Activated CD8-positive, alpha-beta memory T cell treated with anti-CD3 and anti-CD28 coated beads for 1 hour (primary cell): ENCODE results near the gene MAFB.
"Not testable (repeated sequence)": the region's sequence is repeated elsewhere in the genome, so short reads cannot be mapped to it uniquely, and the experiment has no call there.

Source experiments
- DNase-seq, 2 donors: peaks; one replicate each; pipeline ENCODE4 v3.0.0-alpha.2; 2020; ENCODE audit warnings: low read depth in 1 of 2; ENCODE audit errors: extremely low read depth in 1 of 2

MAFB gene

DNA sequence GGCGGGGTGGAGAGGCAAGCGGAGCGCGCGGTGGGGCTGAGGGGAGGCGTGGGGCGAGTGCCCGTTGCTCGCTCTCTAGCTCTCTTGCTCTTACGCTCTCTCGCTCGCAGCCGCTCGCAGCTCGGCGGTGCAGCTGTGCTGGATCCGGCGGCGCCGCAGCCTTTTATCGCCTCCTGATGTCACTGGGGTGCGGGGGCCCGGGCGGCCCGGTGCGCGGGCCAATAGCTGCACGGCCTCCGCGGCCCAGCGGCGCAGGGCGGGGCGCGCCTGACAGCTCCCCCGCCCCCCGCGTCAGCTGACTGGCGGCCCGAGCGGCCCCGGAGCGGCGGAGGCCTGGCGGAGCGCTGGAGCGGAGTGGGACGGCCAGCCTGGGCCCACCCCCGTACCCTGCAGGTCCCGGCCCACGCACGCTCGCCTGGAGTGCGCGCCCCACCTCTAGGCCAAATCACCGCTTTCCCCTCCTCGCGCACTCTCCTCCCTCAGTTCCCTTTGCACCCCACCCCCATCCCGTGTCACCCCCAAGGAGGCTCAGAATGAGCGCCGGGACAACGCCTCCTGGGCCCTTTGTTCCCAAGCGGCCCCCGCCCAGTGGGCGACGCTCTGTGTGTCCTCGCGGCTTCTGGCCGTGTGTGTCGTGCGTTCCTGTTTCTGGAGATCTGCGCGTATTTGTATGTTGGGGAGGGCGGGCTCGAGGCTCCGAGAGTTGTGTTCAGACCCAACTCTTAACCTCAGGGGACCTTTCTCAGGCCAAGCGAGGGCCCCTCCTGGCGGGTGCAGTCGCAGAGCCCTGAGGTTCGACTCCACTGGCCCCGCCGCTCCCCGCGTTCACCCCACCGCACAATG, at the start of gene MAFB:
Gene MAFB, minus strand, starts transcription at position 137 of the 843 bp plus-strand sequence. CDS start 386 bp downstream, outside the sequence.
- DNase-seq, result peak in 1 of 2 donors; percentile 5

DNA sequence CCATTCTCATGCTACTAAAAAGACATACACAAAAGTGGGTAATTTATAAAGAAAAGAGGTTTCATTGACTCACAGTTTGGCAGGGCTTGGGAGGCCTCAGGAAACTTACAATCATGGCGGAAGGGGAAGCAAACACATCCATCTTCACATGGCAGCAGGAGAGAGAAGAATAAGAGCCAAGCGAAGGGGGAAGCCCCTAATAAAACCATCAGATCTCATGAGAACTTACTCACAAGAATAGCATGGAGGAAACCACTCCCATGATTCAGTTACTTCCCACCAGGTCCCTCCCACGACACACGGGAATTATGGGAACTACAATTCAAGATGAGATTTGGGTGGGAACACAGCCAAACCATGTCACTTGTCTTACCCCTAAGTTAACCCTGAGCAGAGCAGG, 47.4 kb upstream of the MAFB start:
- not testable (repeated sequence) for DNase-seq

DNA sequence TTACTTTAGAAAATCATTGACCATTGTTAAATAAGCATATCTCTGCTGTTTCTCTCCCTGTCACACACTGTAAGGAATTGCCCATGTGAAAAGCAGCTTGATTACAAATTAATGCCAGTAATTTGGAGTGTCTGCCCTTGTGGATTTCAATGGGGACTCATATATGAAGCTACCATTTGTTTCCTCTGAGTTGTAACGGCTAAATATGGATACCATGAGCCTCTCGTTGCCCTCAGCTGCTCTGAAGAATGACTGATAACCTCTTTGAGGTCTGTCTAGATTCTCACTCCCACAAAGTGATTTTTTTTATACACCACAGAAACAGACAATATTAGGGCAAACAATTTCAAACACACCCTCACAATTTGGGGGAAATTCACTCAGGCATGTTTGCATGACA, 40.0 kb upstream of the MAFB start:
- no peak for DNase-seq

DNA sequence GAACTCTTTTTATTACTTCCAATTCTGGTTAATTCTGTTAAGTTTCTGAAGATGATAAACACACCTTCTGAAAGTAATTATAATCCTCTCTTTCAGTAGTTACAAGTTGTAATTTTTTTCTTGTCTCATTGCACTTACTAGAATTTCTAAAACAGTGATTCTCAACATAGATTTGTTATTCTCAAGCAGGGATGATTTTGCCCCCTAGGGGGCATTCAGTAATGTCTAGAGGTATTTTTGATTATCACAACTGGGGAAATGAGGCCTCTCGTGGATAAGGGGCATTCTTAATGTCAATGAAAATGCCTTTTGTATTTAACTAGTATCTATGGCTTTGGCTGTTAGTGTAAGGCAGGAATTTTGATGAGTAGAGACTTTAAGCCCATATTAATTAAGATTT, 39.4 kb upstream of the MAFB start:
- DNase-seq, result no peak

DNA sequence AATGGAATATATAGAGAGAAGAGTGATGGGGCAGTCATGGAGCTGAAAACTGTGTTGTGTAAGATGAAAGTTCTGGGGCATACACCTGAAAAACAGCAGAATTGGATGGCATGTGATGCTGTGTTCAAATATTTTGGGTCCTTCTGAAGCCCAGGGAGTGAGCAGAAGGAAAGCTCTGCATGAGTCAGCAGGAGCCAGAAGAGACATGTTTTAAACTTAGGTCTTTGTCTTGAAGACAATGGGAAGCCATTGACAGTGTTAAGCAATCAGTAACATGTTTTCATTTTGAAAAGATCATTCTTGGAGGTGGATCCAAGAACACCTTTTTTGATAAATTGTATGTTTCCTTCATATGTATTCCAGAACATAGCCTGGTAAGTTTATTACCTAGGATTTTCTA, 38.9 kb upstream of the MAFB start:
- DNase-seq, result no peak

DNA sequence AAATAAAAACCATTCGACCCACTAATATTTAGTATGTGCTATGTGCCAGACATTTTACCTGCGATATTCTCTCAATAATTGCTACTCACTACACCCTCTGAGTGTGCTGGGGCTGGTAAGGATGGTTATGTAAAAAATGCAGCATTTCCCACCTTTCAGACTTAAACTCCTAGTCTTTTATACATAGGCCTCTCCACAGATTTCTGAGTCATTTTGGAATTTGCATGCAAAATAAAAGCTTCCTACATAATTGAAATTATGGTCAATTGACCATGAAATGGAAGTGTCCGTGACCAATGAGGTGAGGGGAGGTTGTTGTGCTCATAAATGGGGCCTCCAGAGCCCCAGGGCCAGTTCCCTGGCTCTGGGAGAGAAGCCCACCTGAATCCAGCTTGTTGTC, 37.7 kb upstream of the MAFB start:
- no peak for DNase-seq

DNA sequence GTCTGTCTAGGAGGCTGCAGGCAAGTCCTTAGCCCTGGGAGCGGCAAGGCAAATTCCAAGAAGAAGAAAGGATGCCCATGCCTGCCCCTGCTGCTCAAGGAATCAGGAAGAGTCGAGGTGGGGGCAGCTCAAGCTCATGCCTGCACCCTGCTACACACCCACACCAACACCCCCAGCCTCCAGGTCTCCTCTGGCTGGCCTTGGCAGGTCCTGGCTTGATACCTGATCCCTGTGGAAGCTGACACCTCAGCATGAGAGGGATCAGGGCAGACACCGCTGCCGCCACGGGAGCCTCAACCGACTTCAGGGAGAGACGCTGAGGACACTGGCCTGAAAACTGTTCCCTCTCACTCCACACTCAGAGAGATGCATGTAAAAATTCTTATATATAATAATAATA, 35.5 kb upstream of the MAFB start:
- DNase-seq, result no peak

DNA sequence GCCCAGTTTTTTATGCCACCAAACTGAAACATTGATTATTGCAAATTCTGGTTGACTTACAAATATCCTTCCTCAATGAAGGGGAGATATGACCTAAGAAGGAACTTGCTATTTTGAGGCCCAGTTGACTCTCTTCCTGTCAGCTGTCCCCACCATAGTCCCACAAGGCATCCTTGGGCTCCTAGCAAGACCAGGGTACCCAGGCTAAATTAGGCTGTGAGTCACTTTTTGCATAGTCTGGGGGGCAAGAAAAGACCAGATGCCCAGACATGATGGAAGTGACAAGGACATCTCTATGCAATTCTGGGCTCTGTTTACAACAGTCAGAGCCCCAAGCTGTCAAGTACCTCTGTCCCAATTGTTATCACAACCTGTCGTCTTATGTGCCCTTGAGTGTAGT, 31.8 kb upstream of the MAFB start:
- DNase-seq, result no peak

DNA sequence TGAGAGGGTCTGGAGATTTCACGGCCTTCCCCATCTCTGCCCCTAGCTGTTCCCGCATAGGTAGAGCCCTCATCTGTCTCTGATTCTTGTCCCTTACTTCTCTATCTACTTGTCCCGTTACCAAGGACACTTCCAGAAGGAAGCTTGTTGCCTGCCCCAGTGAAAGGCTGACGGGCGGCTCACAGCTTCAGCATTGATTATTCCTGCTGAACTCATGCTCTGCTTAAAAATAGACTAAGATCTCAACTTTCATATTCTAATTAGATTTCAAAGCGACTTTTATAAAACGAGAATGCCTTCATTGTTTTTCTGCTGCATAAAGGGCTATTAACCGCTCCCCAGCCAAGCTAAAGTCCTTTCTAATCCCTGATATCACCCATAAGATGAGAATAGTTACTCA, 31.1 kb upstream of the MAFB start:
- DNase-seq, result no peak

DNA sequence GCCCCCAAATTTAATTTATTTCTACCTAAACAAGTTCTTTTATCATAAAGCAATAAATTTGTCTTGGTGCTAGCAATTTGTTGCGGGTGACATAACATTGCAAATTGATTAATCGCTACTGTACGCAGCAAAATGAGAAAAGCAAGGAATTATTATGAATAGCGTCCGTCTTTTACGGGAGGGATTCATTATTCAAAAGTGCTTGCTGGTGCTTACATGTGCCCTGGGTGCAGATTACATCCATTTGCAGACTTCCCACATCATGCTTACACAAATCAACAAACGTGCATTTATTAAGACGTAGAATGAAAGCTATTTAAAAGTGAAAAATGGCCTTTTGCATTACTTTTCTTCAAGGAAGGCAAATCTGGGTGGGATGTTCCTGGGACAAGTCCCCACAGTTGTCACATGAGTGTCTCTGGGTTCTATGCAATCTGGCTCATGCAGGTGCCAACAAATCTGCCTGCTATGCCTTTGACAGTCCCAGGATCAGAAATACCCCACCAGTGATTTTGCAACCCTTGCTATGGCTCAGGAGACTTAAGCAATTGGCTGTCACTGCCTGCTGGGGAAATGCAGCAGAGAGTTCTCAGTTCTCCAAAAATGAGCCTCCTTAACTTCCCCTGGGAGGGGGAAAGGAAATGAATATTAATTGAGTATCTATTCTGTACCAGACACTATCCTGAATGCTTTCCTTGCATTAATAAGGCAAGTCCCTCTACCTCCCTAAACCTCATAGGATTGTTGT, 30.1 kb upstream of the MAFB start:
- DNase-seq, result no peak

DNA sequence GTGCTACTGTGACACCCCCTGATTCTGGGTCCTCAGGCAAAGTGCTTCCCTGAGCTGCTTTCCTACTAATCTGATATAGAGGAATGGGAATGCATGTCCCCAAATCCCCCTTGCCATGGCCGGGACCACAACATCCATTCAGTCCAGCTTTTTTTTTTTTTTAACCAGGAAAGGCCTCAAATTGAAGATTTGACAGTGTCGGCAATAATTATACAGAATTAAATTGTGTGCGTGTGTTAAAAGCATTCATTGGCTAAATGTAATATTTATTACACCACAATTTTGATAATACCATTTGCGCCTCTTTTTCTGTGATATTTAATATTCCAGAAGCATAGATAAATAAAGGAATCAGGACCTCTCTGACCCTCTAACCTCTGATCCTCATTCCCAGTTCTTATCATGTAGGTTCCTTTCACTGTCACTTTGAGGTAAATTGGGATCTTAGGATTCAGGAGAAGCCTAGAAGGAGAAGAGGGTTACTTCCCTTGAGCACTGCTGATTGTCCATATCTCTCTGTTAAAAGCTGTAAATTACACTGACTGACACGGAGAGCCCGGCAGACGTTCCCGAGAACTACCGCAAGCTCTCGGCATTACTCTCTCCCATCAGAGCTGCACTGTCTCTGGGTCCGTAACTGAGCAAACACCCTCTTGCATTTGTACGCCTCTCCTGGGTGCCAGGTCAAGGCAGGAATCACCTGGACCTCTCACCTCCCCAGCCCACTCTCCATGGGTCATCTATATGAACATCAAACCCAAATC, 29.4 kb upstream of the MAFB start:
- DNase-seq, result no peak

DNA sequence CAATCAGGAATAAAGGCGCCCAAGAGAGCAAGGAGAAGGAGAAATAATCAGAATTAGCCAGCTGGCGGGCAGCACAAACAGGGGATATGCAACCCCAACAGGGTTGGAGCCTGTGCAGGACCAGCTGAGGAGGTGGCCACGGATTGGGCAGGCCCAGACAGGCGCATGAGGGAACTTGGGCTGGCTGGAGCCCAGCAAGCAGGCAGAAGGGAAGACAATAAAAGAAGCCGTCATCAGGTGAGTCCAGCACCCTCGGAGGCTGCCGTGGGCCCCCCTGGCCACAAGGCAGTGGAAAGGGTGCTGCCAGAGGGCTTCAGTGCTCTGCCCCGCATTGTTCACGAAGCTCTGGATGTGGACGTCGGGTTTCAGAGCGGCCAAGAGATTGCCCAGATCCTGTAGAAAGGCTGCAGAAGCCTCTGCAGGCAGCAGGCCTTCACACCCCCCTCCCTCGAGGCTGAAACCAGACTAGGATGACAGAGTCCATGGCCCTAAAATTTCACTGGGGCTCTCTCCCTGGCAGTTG, 28.4 kb upstream of the MAFB start:
- DNase-seq, result no peak

DNA sequence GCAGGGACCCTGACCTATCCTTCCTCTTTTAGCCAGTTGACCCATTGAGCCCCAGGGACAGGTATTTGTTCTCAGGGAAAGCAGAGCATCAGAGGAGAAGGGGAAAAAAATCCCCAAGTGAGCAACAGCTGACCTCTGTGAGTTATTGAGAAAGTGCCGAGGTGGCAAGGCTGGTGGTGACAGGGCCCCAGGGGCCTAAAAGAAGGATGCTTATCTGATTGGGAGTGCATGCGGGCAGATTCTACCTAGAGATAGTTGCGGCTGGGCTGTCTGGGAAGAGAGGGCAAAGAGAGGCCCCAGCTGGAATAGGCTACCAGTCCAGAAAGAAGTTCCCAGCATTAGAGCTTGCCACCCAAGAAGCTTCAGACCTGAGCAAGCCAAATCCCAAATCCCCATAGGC, 26.5 kb upstream of the MAFB start:
- no peak for DNase-seq

DNA sequence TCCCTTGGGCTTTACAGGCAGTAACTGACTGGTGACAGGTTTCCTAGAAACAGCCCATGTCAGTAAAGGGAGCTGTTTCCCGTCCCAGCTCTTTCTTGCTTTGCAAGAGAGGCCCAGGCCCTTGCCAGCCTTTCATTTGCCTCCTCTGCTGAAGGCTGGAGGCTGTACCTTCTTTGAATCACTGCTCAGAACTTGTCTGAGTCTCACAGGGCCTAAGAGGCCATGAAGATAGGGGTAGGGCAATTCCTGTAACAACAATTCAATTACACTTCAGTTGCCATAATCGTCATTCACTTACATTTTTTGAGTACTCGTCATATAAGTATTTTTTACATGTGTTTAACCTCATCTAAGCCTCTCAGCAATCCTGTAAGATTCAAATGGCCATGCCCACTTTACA, 25.9 kb upstream of the MAFB start:
- DNase-seq, result no peak

DNA sequence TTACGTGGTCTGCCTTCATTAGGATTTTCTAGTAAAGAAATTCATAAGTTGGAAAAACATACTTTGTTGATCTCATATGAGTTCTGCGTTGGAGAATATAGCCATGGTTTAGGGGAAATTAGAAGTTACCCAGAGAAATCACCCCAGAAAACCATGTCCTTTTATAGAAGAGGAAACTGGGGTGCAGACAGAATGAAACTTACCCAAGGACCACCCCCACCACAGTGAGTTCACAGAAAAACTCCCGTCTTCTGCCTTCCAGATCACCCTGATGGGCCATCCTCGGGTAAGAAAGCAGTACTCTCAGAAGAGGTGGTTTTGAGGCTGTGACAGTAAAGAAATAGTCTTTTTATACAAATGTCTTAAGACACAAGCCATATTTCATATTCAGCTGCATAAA, 25.1 kb upstream of the MAFB start:
- no peak for DNase-seq

DNA sequence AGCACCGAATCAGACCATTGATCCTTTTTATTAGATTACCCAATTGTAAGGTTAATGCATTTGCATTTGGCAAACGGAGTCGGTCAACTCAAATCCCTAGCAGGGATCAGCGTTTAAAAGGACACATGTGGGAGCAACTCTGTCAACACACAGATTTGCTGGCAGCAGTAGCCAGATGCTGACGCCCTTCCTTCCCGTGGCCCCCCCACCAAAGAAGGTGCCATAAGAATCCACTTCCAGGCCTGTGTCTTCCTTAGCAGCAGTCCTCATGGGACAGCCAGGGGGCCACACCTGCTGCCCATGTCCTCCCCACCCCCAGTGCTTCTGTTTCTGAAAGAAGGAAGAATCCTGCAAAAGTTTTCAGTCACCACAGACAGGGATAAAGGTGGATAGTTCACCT, 24.5 kb upstream of the MAFB start:
- DNase-seq, result no peak

DNA sequence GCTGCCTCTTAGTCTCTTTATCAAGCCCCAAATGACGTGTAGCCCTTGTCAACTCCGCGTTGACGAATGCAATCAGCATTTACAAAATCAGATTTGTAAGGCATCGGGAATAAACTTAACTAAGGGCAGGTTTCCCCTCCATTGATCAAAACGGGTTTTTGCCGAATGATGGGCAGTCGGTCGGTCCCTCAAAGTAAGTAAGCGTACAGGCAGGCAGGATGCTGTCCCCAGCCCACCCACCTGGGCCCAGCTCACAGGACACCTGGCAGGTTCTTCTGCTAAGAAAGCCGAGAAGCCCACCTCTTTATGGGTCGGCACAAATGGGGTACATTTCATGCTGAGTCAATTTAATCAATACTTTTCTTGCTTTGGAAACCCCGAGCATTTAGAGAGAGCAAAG, 22.0 kb upstream of the MAFB start:
- DNase-seq, result no peak

DNA sequence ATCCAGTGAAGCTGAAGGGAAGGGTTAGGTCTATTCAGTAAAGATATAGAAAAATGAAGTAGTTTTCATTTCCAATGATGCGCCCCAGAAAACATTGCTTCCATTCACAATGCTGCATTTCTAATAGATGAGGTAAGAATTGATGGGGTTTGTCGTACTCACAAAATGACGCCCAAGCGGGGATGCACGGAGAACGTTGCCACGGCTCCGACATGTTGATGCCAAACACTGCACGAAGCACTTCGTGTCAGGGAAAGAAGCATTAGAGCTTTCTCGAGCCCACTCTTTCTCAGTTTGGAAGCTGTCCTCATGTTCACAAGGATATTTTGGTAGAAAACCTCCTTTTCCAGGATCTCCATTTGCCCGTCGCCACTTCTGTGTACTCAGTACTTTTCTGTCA, 21.6 kb upstream of the MAFB start:
- no peak for DNase-seq

DNA sequence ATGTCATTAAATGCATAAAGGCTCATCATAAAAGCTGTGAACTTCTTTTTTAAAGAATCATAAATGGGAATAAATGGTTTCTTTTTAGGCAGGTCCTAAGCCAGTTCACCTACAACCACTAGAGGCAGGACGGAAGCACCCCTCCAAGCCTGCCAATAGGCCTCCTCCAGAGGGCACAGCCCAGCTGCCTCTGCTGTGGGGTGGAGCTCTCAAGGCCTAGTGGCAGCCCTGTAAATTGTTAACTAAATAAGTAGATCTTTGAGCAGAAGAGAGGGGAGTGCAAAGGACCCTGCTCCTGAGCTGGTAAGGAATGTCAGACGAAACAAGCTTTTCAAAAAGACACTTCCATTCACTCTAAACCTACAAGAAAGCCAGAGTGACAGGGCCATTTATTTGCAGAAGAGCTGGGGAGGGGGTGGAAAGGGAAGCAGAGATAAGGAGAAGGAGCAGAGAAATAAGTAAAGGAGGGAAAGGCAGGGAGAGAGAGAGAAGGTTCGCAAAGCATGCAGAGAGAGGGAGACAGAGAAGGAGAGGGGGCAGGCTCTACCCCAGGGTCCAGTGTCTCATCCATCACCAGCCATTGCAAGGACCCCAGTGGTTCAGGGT, 18.0 kb upstream of the MAFB start:
- no peak for DNase-seq

DNA sequence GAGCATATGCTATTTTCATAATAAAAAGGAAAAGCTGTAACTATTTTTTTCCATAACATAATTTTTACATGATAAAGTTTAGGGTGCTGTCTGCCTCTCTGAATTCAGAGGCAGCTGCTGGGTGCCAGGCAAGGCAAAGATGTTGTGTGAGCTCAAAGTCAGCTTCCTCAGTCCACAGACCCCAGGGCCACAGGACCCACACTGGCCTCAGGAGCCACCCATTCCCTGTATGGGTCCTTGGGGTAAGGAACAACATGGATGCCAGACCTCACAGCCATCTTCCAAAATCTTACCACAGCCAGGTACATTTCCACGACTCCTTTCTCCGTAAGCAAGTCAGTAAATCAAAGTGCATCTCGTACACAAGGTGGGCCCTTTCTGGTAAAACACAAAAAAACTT, 16.4 kb upstream of the MAFB start:
- DNase-seq, result no peak

DNA sequence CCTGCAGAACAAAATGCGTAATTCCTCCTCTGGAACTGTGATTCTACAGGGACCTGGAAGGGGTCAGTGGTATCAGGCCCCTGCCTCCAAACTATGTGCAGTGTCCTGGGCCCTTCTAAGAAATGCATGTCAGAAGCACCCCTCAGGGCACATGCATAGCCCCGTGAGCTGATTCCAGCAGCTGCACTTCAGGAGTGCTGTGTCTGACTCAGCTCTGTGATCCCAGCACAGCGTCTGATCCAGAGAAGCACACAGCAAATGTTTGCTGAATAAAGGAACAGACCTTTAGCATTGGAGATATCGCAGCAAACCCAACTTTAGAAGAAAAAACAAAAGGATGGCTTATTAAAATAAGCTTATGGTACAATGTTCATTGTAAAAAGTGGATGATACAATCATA, 15.8 kb upstream of the MAFB start:
- no peak for DNase-seq
